Astrocyte (in vitro differentiated cells and primary cell): ENCODE data around the gene LHX1.

Source experiments
- CTCF ChIP-seq: IDR thresholded peaks from 2 replicates; pipeline ENCODE4 v1.5.1; 2011; ENCODE audit warnings: low read depth, mild to moderate bottlenecking, inconsistent platforms, low read length, moderate library complexity; ENCODE audit not compliant: insufficient read depth
- EZH2 ChIP-seq: IDR thresholded peaks from 2 replicates; pipeline ENCODE4 v1.6.1; 2012; ENCODE audit warnings: mild to moderate bottlenecking, low read length, inconsistent platforms; ENCODE audit not compliant: insufficient read depth

GRCh38 chr17:36983618-36984017 lies 46.3 kb downstream of the LHX1 start:
- TF ChIP-seq CTCF (no peak), EZH2 (no peak)
